GM12865 (cell line): ENCODE results near the gene RAB17.

Experiments
- DNase-seq: peaks from one replicate; pipeline ENCODE4 v3.0.0; 2010; ENCODE audit warnings: low read depth
- H3K4me3 ChIP-seq: 2 replicates; pipeline ENCODE4 v1.5.1; 2011; ENCODE audit warnings: mild to moderate bottlenecking, low read depth, low read length, control low read depth
- CTCF ChIP-seq: IDR thresholded peaks from 2 replicates; pipeline ENCODE4 v1.5.1; 2011; ENCODE audit warnings: low read length, control low read depth, low read depth, inconsistent platforms; ENCODE audit not compliant: insufficient read depth; ENCODE audit errors: missing control alignments

The RAB17 gene

GRCh38 chr2:237633061-237633561 is 42.6 kb upstream of the RAB17 start:
- H3K4me3 ChIP-seq, result no peak overlapping the region
- TF ChIP-seq CTCF, result no peak
- no peak for DNase-seq

- no peak overlapping the region for H3K4me3 ChIP-seq
- no peak for DNase-seq
- TF ChIP-seq CTCF, result no peak
Observed at GRCh38 chr2:237631801-237632585, 41.5 kb upstream of the RAB17 start.

- DNase-seq, result no peak
- TF ChIP-seq CTCF, result no peak
- H3K4me3 ChIP-seq, result no peak overlapping the region
Observed at GRCh38 chr2:237631007-237631785, 40.7 kb upstream of the RAB17 start.

- no peak for TF ChIP-seq CTCF
- no peak for DNase-seq
- H3K4me3 ChIP-seq, result no peak overlapping the region
Observed at GRCh38 chr2:237630216-237631000, 39.9 kb upstream of the RAB17 start.

GRCh38 chr2:237629739-237630138 is 39.2 kb upstream of the RAB17 start:
- DNase-seq, result no peak
- TF ChIP-seq CTCF, result no peak

GRCh38 chr2:237629188-237629534 is 38.6 kb upstream of the RAB17 start:
- TF ChIP-seq CTCF, result no peak
- no peak overlapping the region for H3K4me3 ChIP-seq
- DNase-seq, result no peak

More at GRCh38 chr2:237629739-237630138, 39.2 kb upstream of the RAB17 start:
- H3K4me3 ChIP-seq, result no peak overlapping the region
